IMR-90 (cell line): ENCODE measurements around the gene TTC23. TPM values are rescaled to one million over a fixed set of nuclear protein-coding genes. Genes with fewer than 3 reads are reported as not detected.

ENCODE experiments used
- ATAC-seq: fragments of 200-7000 bp; cut with Tn5 transposase; 2 replicates; pipeline ENCODE4 v1.9.1; 2020; ENCODE audit warnings: low read depth, mild to moderate bottlenecking, moderate library complexity
- BruUV-seq: library from RNA; stranded (reverse); fragments of 400-500 nt; replicated peaks from 2 replicates; lab custom pipeline; 2021; lab: Mats Ljungman, UMichigan
- CTCF ChIA-PET: fragments of 300-600 bp; formaldehyde crosslinking; extraction: SDS; loops from one replicate; lab custom pipeline; 2021; ENCODE audit warnings: antibody characterized with exemption; lab: Yijun Ruan, JAX
- POLR2A ChIA-PET: fragments of 300-600 bp; sonication (Branson Sonifier 250); formaldehyde crosslinking; loops from one replicate; lab custom pipeline; 2022; ENCODE audit warnings: antibody characterized with exemption; ENCODE audit not compliant: unreplicated experiment; lab: Charles Lee
- DNase-seq: peaks from one replicate; pipeline ENCODE4 v3.0.0; 2013
- H2AFZ ChIP-seq: replicated peaks from 2 replicates; pipeline ENCODE3; 2013; ENCODE audit warnings: low read length, mild to moderate bottlenecking; ENCODE audit not compliant: poor library complexity
- H2AK5ac ChIP-seq: 2 replicates; pipeline ENCODE4 v1.6.1; 2013; ENCODE audit warnings: low read depth, low read length, inconsistent platforms
- H2AK9ac ChIP-seq: replicated peaks from 2 replicates; pipeline ENCODE3; 2013; ENCODE audit warnings: mild to moderate bottlenecking, low read depth, low read length, moderate library complexity; ENCODE audit not compliant: poor library complexity
- H2BK120ac ChIP-seq: 2 replicates; pipeline ENCODE4 v1.6.1; 2013; ENCODE audit warnings: low read depth, low read length, inconsistent platforms
- H2BK15ac ChIP-seq: 3 replicates; pipeline ENCODE4 v1.6.1; 2013; ENCODE audit warnings: low read depth, low read length, inconsistent platforms
- H2BK20ac ChIP-seq: 2 replicates; pipeline ENCODE4 v1.6.1; 2013; ENCODE audit warnings: low read depth, mild to moderate bottlenecking, inconsistent platforms, low read length, moderate library complexity
- H2BK5ac ChIP-seq: 2 replicates; pipeline ENCODE4 v1.6.1; 2013; ENCODE audit warnings: mild to moderate bottlenecking, low read depth, low read length, inconsistent platforms; ENCODE audit not compliant: poor library complexity, severe bottlenecking
- H3K14ac ChIP-seq: replicated peaks from 2 replicates; pipeline ENCODE4 v1.6.1; 2013; ENCODE audit warnings: low read depth, low read length, inconsistent platforms
- H3K18ac ChIP-seq: 2 replicates; pipeline ENCODE4 v1.6.1; 2013; ENCODE audit warnings: low read depth, low read length, control low read depth
- H3K23ac ChIP-seq: 2 replicates; pipeline ENCODE4 v1.6.1; 2013; ENCODE audit warnings: low read depth, low read length, inconsistent platforms
- H3K27ac ChIP-seq: 2 replicates; pipeline ENCODE4 v1.5.1; 2013; ENCODE audit warnings: mild to moderate bottlenecking, control low read depth, low read length; ENCODE audit not compliant: insufficient read depth
- H3K27me3 ChIP-seq: 2 replicates; pipeline ENCODE4 v1.6.1; 2013; ENCODE audit warnings: low read length; ENCODE audit not compliant: control insufficient read depth, insufficient read depth
- H3K36me3 ChIP-seq: 2 replicates; pipeline ENCODE4 v1.6.1; 2013; ENCODE audit warnings: low read length, mixed read lengths; ENCODE audit not compliant: control insufficient read depth, insufficient read depth
- H3K4ac ChIP-seq: 2 replicates; pipeline ENCODE4 v1.6.1; 2013; ENCODE audit warnings: low read depth, low read length, inconsistent platforms
- H3K4me1 ChIP-seq: 2 replicates; pipeline ENCODE4 v1.6.1; 2013; ENCODE audit warnings: low read length, mixed read lengths; ENCODE audit not compliant: control insufficient read depth, insufficient read depth
- H3K4me2 ChIP-seq: 2 replicates; pipeline ENCODE4 v1.6.1; 2013; ENCODE audit warnings: low read depth, mild to moderate bottlenecking, control low read depth, low read length, moderate library complexity
- H3K4me3 ChIP-seq: 2 replicates; pipeline ENCODE4 v1.5.1; 2013; ENCODE audit warnings: low read depth, mild to moderate bottlenecking, control low read depth, low read length, moderate library complexity; ENCODE audit not compliant: insufficient read depth
- H3K56ac ChIP-seq: 2 replicates; pipeline ENCODE4 v1.6.1; 2013; ENCODE audit warnings: low read length, inconsistent platforms; ENCODE audit not compliant: insufficient read depth; ENCODE audit errors: extremely low read depth
- H3K79me1 ChIP-seq, 2 experiments: 2 replicates each; pipeline ENCODE4 v1.6.1; 2013; ENCODE audit warnings: low read length in 2 of 2, inconsistent platforms in 1 of 2, low read depth in 1 of 2
- H3K9ac ChIP-seq: 2 replicates; pipeline ENCODE4 v1.6.1; 2013; ENCODE audit warnings: low read depth, low read length, control low read depth
- H3K9me1 ChIP-seq: 2 replicates; pipeline ENCODE4 v1.6.1; 2013; ENCODE audit warnings: low read length, inconsistent platforms; ENCODE audit not compliant: insufficient read depth
- H3K9me3 ChIP-seq: 2 replicates; pipeline ENCODE4 v1.6.1; 2013; ENCODE audit warnings: low read length; ENCODE audit not compliant: control insufficient read depth, insufficient read depth
- H4K20me1 ChIP-seq: 2 replicates; pipeline ENCODE4 v1.6.1; 2013; ENCODE audit warnings: low read length, inconsistent platforms; ENCODE audit not compliant: insufficient read depth
- H4K5ac ChIP-seq: 2 replicates; pipeline ENCODE4 v1.6.1; 2013; ENCODE audit warnings: mild to moderate bottlenecking, low read depth, low read length, control low read depth
- H4K8ac ChIP-seq, 2 experiments: 2 replicates each; pipeline ENCODE4 v1.6.1; 2013; ENCODE audit warnings: low read depth in 2 of 2, low read length in 2 of 2, control low read depth in 1 of 2, inconsistent platforms in 1 of 2
- H4K91ac ChIP-seq: 2 replicates; pipeline ENCODE4 v1.6.1; 2013; ENCODE audit warnings: low read depth, low read length, inconsistent platforms; ENCODE audit not compliant: insufficient read depth
- FOS ChIP-seq: fragments of 150-350 bp; IDR thresholded peaks from 2 replicates; pipeline ENCODE4 v1.6.1; 2016; ENCODE audit warnings: low read depth, low read length
- MAFK ChIP-seq: IDR thresholded peaks from 2 replicates; pipeline ENCODE4 v1.6.1; 2012; ENCODE audit warnings: low read depth, low read length, improper control_type of control experiment
- MXI1 ChIP-seq: IDR thresholded peaks from 2 replicates; pipeline ENCODE4 v1.6.1; 2012; ENCODE audit warnings: low read depth, mild to moderate bottlenecking, low read length, moderate library complexity, borderline replicate concordance
- NFE2L2 ChIP-seq: fragments of 150-350 bp; IDR thresholded peaks from 2 replicates; pipeline ENCODE4 v1.6.1; 2016; ENCODE audit warnings: low read depth, mild to moderate bottlenecking, low read length
- POLR2A ChIP-seq: IDR thresholded peaks from 2 replicates; pipeline ENCODE4 v1.6.1; 2012; ENCODE audit warnings: mild to moderate bottlenecking, low read depth, low read length
- RFX5 ChIP-seq: IDR thresholded peaks from 2 replicates; pipeline ENCODE4 v1.8.0; 2012; ENCODE audit warnings: low read depth, mild to moderate bottlenecking, low read length, moderate library complexity
- SMC3 ChIP-seq: fragments of 150-350 bp; IDR thresholded peaks from 2 replicates; pipeline ENCODE4 v1.6.1; 2016; ENCODE audit warnings: low read depth, mild to moderate bottlenecking, antibody characterized with exemption, low read length, moderate library complexity
- WGBS, 2 experiments: methylation state at CpG; one replicate each; pipeline versions ENCODE4 v1.1.5 to v1.1.7; 2013; ENCODE audit warnings: missing lambda C conversion rate in 2 of 2; ENCODE audit not compliant: insufficient read length in 1 of 2; ENCODE audit errors: extremely low coverage in 2 of 2; 5-methylcytosine and 5-hydroxymethylcytosine counted together
- dilution Hi-C: fragments of 300-500 bp; cut with HindIII; formaldehyde crosslinking; loops from one replicate; pipeline ENCODE4 v1.14.3; 2018; ENCODE audit warnings: low sequenced_read_pairs; ENCODE audit not compliant: unreplicated experiment
- in situ Hi-C: fragments of 300-500 bp; cut with MboI; formaldehyde crosslinking; loops from 3 replicates; pipeline ENCODE4 v1.14.3; 2019; ENCODE audit warnings: low sequenced_read_pairs, inconsistent platforms, mixed read lengths
- intact Hi-C: fragments of 100-400 bp; cut with micrococcal nuclease; formaldehyde crosslinking; loops from 2 replicates; pipeline ENCODE4 v1.10.0; 2022
- polyA plus RNA-seq, 3 experiments: library from polyadenylated mRNA; depleted of rRNA; stranded (reverse); fragments of >200 nt; gene quantifications; 2 replicates each; pipeline ENCODE4 v1.2.3, GENCODE V29; 2012; ENCODE audit warnings: low replicate concordance in 1 of 3
- total RNA-seq: library from RNA; depleted of rRNA; stranded (reverse); fragments of >200 nt; gene quantifications from 2 replicates; pipeline ENCODE4 v1.2.3, GENCODE V29; 2012
- TF ChIP-seq, protein P1 (sequence below): conservative IDR thresholded peaks from 2 replicates; pipeline ENCODE4 v1.5.1; 2012; ENCODE audit warnings: mild to moderate bottlenecking, low read depth, low read length, improper control_type of control experiment

TTC23 gene
- total and polyA plus RNA-seq, 2 of the 4 experiments (the other 2 are of a cell fraction): 7.8 to 29.8 TPM

DNA sequence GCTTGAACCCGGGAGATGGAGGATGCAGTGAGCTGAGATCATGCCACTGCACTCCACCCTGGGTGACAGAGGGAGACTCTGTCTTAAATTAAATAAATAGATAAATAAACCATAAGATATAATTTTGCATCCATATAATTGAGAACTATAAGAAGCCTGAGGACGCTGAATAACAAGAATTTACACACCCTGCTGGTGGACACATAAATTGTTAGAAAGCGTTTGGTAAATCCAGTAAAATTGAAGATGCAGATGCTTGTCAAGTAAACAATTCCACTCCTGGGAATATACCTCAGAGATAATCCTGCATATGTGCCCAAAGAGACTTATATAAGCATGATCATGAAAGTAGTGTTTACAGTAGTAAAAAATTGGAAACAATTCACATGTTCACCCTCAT is 41.7 kb downstream of the TTC23 start:
- Histone ChIP-seq H3K4me1 (no peaks in the 10 kb centered on the region), H3K9me3 (no peaks in the 10 kb centered on the region), H3K36me3 (0 out of 2 replicates have a peak, but pooled peaks cover 1% of the 10 kb centered on the region), H3K9ac (no peak overlapping the region), H2AFZ (no peak overlapping the region), H3K56ac (no peak overlapping the region), H3K4ac (no peak overlapping the region), H2BK5ac (no peak overlapping the region), H3K23ac (no peak overlapping the region), H4K20me1 (peaks cover 3% of the 10 kb centered on the region; the same call in 1 of the 2 replicates), H3K27me3 (no peaks in the 10 kb centered on the region), H2BK15ac (no peak overlapping the region), H2BK120ac (no peak overlapping the region), H3K18ac (no peak overlapping the region), H2AK5ac (no peak overlapping the region), H3K14ac (no peak overlapping the region), H4K5ac (no peak overlapping the region), H3K4me3 (no peak overlapping the region), H2BK20ac (no peak overlapping the region), H4K8ac (no peak overlapping the region), H2AK9ac (no peak overlapping the region), H4K91ac (no peak overlapping the region), H3K9me1 (0 out of 2 replicates have a peak, but pooled peaks cover 3% of the 10 kb centered on the region), H3K27ac (no peak overlapping the region), H3K4me2 (no peak overlapping the region), H3K79me1 (no peaks in the 10 kb centered on the region; a peak in 2 of 4 replicates)
- ChIA-PET CTCF (interaction anchor here (1.0 to 2.3 kb wide), 2 partner anchors 8 to 102 kb away, joined by 3 to 6 read pairs; partner anchors contain the start of gene SYNM), POLR2A (no interaction called here)
- intact Hi-C loops (no loop called here), dilution Hi-C loops (loop anchor here (25.0 kb wide), 1 partner anchor 95 kb away; the partner anchor contains the start of gene SYNM), in situ Hi-C loops (loop anchor here (25.0 kb wide), 1 partner anchor 770 kb away; no protein-coding TSS in a partner anchor)
- DNase-seq (no peak), ATAC-seq (no peak)
- WGBS, 2 experiments: no CpG with 5 or more reads among the region's 3 CpGs
- no peak for TF ChIP-seq MXI1
- no peak for TF ChIP-seq RFX5
- TF ChIP-seq, protein P1, sequence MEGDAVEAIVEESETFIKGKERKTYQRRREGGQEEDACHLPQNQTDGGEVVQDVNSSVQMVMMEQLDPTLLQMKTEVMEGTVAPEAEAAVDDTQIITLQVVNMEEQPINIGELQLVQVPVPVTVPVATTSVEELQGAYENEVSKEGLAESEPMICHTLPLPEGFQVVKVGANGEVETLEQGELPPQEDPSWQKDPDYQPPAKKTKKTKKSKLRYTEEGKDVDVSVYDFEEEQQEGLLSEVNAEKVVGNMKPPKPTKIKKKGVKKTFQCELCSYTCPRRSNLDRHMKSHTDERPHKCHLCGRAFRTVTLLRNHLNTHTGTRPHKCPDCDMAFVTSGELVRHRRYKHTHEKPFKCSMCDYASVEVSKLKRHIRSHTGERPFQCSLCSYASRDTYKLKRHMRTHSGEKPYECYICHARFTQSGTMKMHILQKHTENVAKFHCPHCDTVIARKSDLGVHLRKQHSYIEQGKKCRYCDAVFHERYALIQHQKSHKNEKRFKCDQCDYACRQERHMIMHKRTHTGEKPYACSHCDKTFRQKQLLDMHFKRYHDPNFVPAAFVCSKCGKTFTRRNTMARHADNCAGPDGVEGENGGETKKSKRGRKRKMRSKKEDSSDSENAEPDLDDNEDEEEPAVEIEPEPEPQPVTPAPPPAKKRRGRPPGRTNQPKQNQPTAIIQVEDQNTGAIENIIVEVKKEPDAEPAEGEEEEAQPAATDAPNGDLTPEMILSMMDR: no peak
- no peak for TF ChIP-seq NFE2L2
- TF ChIP-seq SMC3: no peak
- no peak for TF ChIP-seq POLR2A
- TF ChIP-seq FOS: no peak
- no peak for TF ChIP-seq MAFK
- BruUV-seq: no TSS peak
